CD14-positive monocyte (primary cell): ENCODE results near the gene PRSS33. TPM values are rescaled to one million over a fixed set of nuclear protein-coding genes. Genes with fewer than 3 reads are reported as not detected.

Experiments used
- DNase-seq, 3 donors: peaks; one replicate each; pipeline ENCODE4 v3.0.0-alpha.2; 2011 to 2022
- H2AFZ ChIP-seq: 2 replicates; pipeline ENCODE4 v1.6.0; 2012; ENCODE audit warnings: mild to moderate bottlenecking, low read depth, low read length, inconsistent platforms; ENCODE audit not compliant: insufficient read depth, poor library complexity, severe bottlenecking
- H3K27ac ChIP-seq, 2 donors: 1 replicate in 1 of 2; 2 replicates in 1 of 2; pipeline ENCODE4 v1.5.1; 2012 to 2013; ENCODE audit warnings: low read length in 2 of 2, control low read depth in 1 of 2, inconsistent platforms in 1 of 2, low read depth in 1 of 2, mild to moderate bottlenecking in 1 of 2
- H3K27me3 ChIP-seq, 2 donors: one replicate each; pipeline versions ENCODE4 v1.6.0 to v1.6.1; 2011 to 2013; ENCODE audit warnings: low read length in 2 of 2; ENCODE audit not compliant: control insufficient read depth in 2 of 2, insufficient read depth in 2 of 2
- H3K36me3 ChIP-seq, 2 donors: replicated peaks in 1 of 2; 1 replicate in 1 of 2; 2 replicates in 1 of 2; pipeline versions ENCODE4 v1.5.1 to v1.6.1; 2012 to 2013; ENCODE audit warnings: low read length in 2 of 2, control low read depth in 1 of 2, inconsistent platforms in 1 of 2, mild to moderate bottlenecking in 1 of 2; ENCODE audit not compliant: insufficient read depth in 2 of 2, control insufficient read depth in 1 of 2
- H3K4me1 ChIP-seq, 2 donors: 1 replicate in 1 of 2; 2 replicates in 1 of 2; pipeline versions ENCODE4 v1.5.1 to v1.6.1; 2012 to 2013; ENCODE audit warnings: low read length in 2 of 2, control low read depth in 1 of 2, inconsistent platforms in 1 of 2, mild to moderate bottlenecking in 1 of 2, moderate library complexity in 1 of 2; ENCODE audit not compliant: insufficient read depth in 2 of 2, control insufficient read depth in 1 of 2
- H3K4me2 ChIP-seq: replicated peaks from 2 replicates; pipeline ENCODE3; 2012; ENCODE audit warnings: low read length, moderate library complexity, mild to moderate bottlenecking; ENCODE audit not compliant: poor library complexity, severe bottlenecking; ENCODE audit errors: extremely low read depth
- H3K4me3 ChIP-seq, 3 experiments: fragments of 200-600 bp in 1 of 3; sonication (generic) in 1 of 3; replicated peaks in 1 of 3; 1 replicate in 2 of 3; 2 replicates in 1 of 3; pipeline ENCODE4 v1.5.1; 2011 to 2013; ENCODE audit warnings: low read length in 3 of 3, mild to moderate bottlenecking in 3 of 3, control low read depth in 2 of 3, low read depth in 2 of 3, inconsistent platforms in 1 of 3, moderate library complexity in 1 of 3
- H3K79me2 ChIP-seq: 2 replicates; pipeline ENCODE4 v1.6.0; 2012; ENCODE audit warnings: mild to moderate bottlenecking, control low read depth, inconsistent platforms, low read length, moderate library complexity; ENCODE audit not compliant: insufficient read depth
- H3K9ac ChIP-seq: 2 replicates; pipeline ENCODE4 v1.6.0; 2017; ENCODE audit warnings: low read length, mild to moderate bottlenecking; ENCODE audit not compliant: insufficient read depth, poor library complexity, severe bottlenecking
- H3K9me3 ChIP-seq, 2 donors: replicated peaks in 1 of 2; 1 replicate in 1 of 2; 2 replicates in 1 of 2; pipeline versions ENCODE4 v1.5.1 to v1.6.1; 2012 to 2013; ENCODE audit warnings: low read length in 2 of 2, control low read depth in 1 of 2; ENCODE audit not compliant: control insufficient read depth in 1 of 2, insufficient read depth in 1 of 2
- H4K20me1 ChIP-seq: 2 replicates; pipeline ENCODE4 v1.6.0; 2012; ENCODE audit warnings: mild to moderate bottlenecking, low read length, control low read depth, moderate library complexity; ENCODE audit not compliant: insufficient read depth
- H3K27ac Mint-ChIP-seq, 7 donors: one replicate each; pipeline ENCODE4 v1.8.0; 2020; ENCODE audit warnings: mild to moderate bottlenecking in 7 of 7, mixed read lengths in 7 of 7, moderate library complexity in 6 of 7, inconsistent platforms in 2 of 7
- H3K27me3 Mint-ChIP-seq, 3 donors: one replicate each; pipeline ENCODE4 v1.8.0; 2021 to 2022; ENCODE audit warnings: low read depth in 3 of 3, mild to moderate bottlenecking in 3 of 3, mixed read lengths in 3 of 3, moderate library complexity in 3 of 3, inconsistent platforms in 1 of 3
- H3K36me3 Mint-ChIP-seq, 2 donors: one replicate each; pipeline ENCODE4 v1.8.0; 2020; ENCODE audit warnings: mixed read lengths in 2 of 2, inconsistent platforms in 1 of 2, mild to moderate bottlenecking in 1 of 2
- H3K4me1 Mint-ChIP-seq: one replicate; pipeline ENCODE4 v1.8.0; 2020; ENCODE audit warnings: mild to moderate bottlenecking, mixed read lengths
- H3K4me3 Mint-ChIP-seq, 2 donors: one replicate each; pipeline ENCODE4 v1.8.0; 2020; ENCODE audit warnings: mild to moderate bottlenecking in 2 of 2, mixed read lengths in 2 of 2, moderate library complexity in 1 of 2
- H3K9me3 Mint-ChIP-seq, 7 donors: one replicate each; pipeline ENCODE4 v1.8.0; 2020 to 2022; ENCODE audit warnings: mixed read lengths in 7 of 7, mild to moderate bottlenecking in 6 of 7, moderate library complexity in 6 of 7, inconsistent platforms in 2 of 7
- CTCF ChIP-seq: fragments of 200-600 bp; IDR thresholded peaks from one replicate; pipeline ENCODE4 v1.8.0; 2022; ENCODE audit warnings: antibody characterized with exemption, mild to moderate bottlenecking
- WGBS: methylation state at CpG from one replicate; pipeline ENCODE4 v1.1.5; 2013; ENCODE audit warnings: missing lambda C conversion rate; ENCODE audit not compliant: insufficient coverage; 5-methylcytosine and 5-hydroxymethylcytosine counted together
- intact Hi-C, 2 donors: fragments of 100-400 bp; cut with micrococcal nuclease; formaldehyde crosslinking; loops; one replicate each; pipeline versions ENCODE4 v1.15.0 to v1.15.1; 2023
- polyA plus RNA-seq, 3 donors: library from polyadenylated mRNA; depleted of rRNA in 1 of 3; unstranded in 2 of 3; stranded (reverse) in 1 of 3; fragments of 300-500 nt in 2 of 3; fragments of >200 nt in 1 of 3; fragmentation: Illumina TruSeq in 2 of 3; gene quantifications; 1 replicate in 2 of 3; 2 replicates in 1 of 3; pipeline ENCODE4 v1.2.3, GENCODE V29; 2012 to 2021

Gene PRSS33
- polyA plus RNA-seq, 3 donors, result 0.05 TPM; not detected in 2

GRCh38 chr16:2819939-2820835, 32.8 kb upstream of the PRSS33 start:
- TF ChIP-seq CTCF, result no peak
- Mint-ChIP-seq H3K4me1 (peaks cover 8% of the 10 kb centered on the region), H3K27ac (no peak overlapping the region), H3K9me3 (no peaks in the 10 kb centered on the region), H3K36me3 (no peaks in the 10 kb centered on the region), H3K27me3 (peaks cover 4 to 6% (median 6%) of the 10 kb centered on the region in 3 donors), H3K4me3 (no peak overlapping the region)
- DNase-seq, result no peak
- H3K4me3 ChIP-seq, result no peak overlapping the region
- H3K9me3 ChIP-seq, result no peaks in the 10 kb centered on the region
- no peak overlapping the region for H3K4me2 ChIP-seq
- no peaks in the 10 kb centered on the region for H4K20me1 ChIP-seq
- intact Hi-C loops, result loop anchor here (5.0 kb wide), 2 partner anchors 33 to 38 kb away; partner anchors contain the start of gene PRSS33 (in 1 of the 2)
- H3K79me2 ChIP-seq, result no peaks in the 10 kb centered on the region
- H3K27me3 ChIP-seq, result no peaks in the 10 kb centered on the region
- peaks cover 0 to 6% of the 10 kb centered on the region in 2 donors for H3K4me1 ChIP-seq
- WGBS, result 94% methylated on average over 14 of the region's 17 CpGs
- H3K27ac ChIP-seq, result no peak overlapping the region
- no peaks in the 10 kb centered on the region for H3K36me3 ChIP-seq
- no peak overlapping the region for H3K9ac ChIP-seq
- H2AFZ ChIP-seq, result no peak overlapping the region

DNA sequence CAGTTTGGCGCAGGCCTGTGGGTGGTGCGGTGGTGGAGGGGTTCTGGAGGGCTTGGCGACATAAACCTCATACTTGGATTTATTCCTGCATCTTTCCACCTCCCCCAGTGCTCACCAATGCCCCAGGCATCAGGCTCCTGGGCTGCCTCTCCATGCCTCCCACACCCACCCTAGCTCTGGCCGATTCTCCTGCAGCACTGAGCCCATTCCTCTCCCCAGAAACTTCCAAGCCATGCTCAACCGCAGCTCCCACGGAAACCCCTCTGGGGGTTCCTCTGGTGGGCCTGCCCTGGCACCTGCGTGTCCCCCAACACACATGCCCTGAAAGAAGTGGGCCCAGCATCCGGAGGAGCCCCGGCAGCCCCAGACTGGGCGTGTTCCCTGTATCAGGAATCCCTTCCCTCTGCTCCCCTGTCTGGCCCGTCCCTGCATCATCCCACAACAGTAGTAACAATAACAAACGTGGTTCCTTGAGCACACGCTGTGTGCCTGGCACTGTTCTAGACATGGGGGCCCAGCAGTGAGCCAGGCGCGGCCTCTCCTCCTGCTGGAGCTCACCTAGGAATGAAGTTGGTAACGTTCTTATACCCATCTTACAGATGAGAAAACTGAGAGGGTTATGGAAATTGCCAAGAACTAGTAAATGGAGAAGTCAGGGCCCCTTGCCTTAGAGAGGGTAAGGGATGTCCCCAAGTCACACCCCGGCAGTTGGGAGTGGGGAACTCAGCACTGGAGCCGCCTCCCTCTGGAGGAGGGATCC, 32.0 kb upstream of the PRSS33 start:
- no peak overlapping the region for H2AFZ ChIP-seq
- Mint-ChIP-seq H3K27me3 (peaks cover 4 to 6% (median 5%) of the 10 kb centered on the region in 3 donors), H3K4me3 (no peak overlapping the region), H3K27ac (peak overlapping the region in 1 of 7 donors; percentile 6), H3K36me3 (no peaks in the 10 kb centered on the region), H3K4me1 (peaks cover 8% of the 10 kb centered on the region), H3K9me3 (no peaks in the 10 kb centered on the region)
- peaks cover 0 to 6% of the 10 kb centered on the region in 2 donors for H3K4me1 ChIP-seq
- intact Hi-C loops, result no loop called here
- no peak overlapping the region for H3K9ac ChIP-seq
- no peaks in the 10 kb centered on the region for H4K20me1 ChIP-seq
- 92% methylated on average over 10 of the region's 18 CpGs for WGBS
- no peaks in the 10 kb centered on the region for H3K9me3 ChIP-seq
- H3K27ac ChIP-seq, result no peak overlapping the region
- no peaks in the 10 kb centered on the region for H3K79me2 ChIP-seq
- no peak overlapping the region for H3K4me2 ChIP-seq
- TF ChIP-seq CTCF, result no peak
- no peak for DNase-seq
- H3K27me3 ChIP-seq, result no peaks in the 10 kb centered on the region
- H3K4me3 ChIP-seq, result no peak overlapping the region
- H3K36me3 ChIP-seq, result no peaks in the 10 kb centered on the region
